Measurements from ENCODE around the gene YAF2.

DNA sequence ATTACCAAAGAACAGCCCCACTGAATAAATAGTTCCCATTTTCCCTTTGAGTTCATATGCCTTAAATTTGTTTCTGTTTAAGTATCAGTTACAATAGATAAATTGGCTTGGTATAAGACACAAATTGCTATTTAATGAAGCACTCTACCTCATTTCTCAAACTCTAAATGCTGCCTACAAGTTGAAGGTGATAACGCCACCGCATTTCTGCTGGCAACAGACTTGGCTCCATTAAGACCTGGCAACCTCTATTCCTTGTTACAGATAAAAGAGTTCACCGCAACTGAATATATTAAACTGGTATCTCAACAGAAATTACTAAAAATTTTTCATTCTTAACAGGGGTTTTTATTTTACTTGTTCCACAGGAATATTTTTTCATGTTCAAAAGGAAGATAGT is 129.0 kb downstream of the YAF2 start:
- TF ChIP-seq, protein P1, sequence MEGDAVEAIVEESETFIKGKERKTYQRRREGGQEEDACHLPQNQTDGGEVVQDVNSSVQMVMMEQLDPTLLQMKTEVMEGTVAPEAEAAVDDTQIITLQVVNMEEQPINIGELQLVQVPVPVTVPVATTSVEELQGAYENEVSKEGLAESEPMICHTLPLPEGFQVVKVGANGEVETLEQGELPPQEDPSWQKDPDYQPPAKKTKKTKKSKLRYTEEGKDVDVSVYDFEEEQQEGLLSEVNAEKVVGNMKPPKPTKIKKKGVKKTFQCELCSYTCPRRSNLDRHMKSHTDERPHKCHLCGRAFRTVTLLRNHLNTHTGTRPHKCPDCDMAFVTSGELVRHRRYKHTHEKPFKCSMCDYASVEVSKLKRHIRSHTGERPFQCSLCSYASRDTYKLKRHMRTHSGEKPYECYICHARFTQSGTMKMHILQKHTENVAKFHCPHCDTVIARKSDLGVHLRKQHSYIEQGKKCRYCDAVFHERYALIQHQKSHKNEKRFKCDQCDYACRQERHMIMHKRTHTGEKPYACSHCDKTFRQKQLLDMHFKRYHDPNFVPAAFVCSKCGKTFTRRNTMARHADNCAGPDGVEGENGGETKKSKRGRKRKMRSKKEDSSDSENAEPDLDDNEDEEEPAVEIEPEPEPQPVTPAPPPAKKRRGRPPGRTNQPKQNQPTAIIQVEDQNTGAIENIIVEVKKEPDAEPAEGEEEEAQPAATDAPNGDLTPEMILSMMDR (IDR thresholded peaks at IDR 0.05) = no peak
- no peak for TF ChIP-seq ZFX (IDR thresholded peaks at IDR 0.05; ENCODE audit: borderline replicate concordance)
